NCI-H1694 (cell line): ENCODE data around the gene LDLRAP1.

Source experiments
- DNase-seq: peaks from one replicate; lab custom pipeline; 2025; lab: John Stamatoyannopoulos, UW

Gene LDLRAP1

DNA sequence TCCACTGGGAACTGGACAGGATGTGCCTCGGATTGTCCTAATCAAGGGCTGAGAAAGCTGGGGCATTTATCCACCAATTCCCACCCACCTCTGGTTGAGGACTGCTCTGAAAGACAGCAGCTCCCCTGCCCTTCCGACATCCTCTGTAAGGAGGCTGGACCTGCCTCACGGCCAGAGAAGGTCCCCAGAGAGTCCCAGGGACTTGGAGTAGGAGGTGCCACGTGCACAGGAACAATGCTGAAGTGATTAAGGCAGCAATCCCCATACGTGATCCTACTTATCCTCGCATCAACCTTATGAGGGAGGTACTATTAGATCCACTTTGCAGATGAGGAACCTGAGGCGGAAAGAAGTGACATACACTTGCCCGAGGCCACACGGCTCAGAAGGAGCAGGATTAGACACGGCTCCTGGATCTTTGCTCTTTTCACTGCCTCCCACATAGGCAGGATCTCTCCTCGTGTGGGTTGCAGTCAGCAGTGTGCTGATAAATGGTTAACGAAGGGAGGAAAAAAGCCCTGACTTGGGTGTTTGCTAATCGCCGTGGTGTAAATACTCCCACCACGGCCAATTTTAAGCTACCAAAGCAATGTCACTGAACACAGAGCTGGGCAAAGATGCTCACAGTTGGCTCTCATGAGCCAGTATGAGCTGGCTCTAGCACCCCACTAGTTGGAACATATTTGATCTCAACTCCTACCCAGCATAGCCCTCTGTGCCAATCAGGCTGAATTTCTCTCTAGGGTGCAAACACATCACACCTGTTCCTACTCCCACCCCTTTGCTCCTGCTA, 18.6 kb upstream of the LDLRAP1 start:
- DNase-seq, result no peak

DNA sequence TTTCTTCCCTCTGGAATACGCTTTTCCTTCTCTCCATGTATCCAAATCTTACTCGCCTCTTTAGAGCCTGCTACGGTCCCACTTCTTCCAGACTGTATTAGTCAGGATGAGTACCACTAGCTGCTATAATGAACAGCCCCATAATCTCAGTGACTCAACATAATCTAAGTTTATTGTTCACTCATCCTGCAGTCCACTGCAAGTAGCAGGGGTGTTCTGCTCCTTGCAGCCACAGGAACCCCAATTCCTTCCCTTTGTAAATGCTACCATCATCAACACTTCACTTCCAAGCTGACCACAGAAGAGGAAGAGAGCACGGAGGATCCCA, 18.1 kb upstream of the LDLRAP1 start:
- DNase-seq, result no peak

DNA sequence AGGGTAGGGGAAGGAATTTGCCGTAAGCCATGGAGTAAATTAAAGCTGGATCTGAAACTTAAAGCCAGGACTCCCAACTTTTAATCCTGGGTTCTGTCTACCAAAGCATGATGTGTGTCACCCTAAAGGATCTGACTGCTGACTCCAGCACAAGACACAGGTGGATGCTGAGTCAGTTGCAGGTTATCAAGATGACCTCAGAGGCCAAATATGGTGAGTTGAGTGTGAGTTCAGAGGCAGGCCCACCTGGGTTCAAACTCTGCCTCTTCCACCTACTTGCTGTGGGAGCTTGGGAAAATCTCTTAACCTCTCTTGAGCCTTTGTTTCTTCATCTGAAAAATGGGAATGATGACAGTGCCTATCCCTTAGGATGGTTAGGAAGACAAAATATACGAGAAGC, 16.7 kb upstream of the LDLRAP1 start:
- no peak for DNase-seq

DNA sequence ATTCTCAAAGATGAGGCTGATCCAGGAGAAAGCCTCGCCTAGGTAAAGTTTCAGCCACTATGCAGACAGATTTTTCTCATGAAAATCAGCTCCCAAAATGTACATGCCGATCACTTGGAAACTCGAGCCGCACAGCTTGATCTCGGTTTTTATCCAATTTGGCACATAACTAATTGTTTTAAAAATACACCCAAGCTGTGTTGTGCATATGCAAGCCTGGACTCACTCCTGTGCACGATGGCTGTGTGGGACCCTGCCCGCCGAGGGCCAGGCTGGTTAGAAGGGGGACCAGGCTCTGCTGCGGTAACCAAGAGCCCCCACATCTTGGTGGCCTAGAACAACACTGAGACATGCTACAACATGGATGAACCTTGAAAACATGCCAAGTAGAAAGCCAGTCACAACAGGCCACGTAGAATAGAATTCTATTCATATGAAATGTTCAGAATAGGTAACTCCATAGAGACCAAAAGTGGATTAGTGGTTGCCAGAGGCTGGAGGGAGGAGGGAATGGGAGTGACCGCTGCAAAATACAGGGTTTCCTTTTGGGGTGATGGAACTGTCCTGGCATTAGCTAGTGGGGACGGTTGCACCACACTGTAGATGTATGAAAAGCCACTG, 16.1 kb upstream of the LDLRAP1 start:
- peak; percentile 26 for DNase-seq

DNA sequence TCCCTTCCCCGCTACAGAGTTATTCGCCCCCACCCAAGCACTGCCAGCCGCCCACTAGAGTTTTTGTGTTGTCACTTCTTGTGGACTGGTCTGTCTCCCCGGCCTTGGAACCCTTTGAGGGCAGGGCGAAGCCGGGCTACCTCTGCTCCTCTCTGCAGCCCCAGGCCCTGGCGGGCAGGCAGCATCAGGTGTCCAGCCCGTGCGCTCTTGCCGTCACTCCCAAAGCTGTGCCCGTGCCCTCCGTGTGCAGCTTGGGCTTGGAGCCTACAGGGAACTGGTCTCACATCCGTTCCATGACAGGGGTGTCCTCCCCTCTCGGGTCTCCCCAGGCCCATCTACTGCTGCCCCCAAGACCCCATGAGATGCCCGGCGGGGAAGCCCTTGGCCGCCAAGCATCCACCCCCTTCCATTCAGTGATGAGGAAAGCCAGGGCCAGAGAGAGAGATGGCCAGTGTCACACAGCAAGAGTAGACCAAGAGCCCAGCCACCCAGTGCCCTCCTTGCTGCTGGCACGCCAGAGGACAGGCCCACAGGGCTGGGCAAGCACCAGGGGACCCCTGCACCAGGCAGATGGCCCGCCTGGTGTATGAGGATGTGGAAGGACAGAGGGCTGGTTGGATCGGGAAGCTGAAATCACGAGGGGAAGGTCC, 15.3 kb upstream of the LDLRAP1 start:
- DNase-seq, result no peak

DNA sequence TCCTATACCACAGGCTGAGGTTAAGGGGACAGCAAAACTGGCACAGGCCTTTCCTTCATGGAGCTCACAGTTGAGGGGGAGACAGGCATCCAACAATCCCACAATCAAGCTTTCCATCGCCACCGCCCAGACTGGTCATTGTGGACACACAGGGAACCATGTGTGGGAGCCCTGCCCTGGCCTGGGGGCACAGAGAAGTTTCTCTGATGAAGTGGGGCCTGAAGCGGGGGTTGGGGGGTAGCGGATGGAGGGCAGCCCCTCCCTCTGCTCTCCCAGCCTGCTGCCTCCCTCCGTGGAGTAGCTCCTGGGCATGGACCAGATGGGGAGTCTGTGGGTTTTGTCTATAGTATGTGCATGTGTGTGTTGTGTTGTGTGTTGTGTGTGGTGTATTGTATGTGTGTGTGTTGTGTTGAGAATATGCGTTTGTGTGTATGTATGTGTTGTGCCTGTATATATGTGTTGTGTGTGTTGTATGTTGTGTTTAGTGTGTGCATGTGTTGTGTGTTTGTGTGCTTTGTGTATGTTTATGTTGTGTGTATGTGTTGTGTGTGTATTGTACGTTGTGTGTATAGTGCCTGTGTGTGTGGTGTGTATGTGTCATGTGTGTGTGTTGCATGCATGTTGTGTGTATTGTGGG, 14.4 kb upstream of the LDLRAP1 start:
- DNase-seq, result no peak

DNA sequence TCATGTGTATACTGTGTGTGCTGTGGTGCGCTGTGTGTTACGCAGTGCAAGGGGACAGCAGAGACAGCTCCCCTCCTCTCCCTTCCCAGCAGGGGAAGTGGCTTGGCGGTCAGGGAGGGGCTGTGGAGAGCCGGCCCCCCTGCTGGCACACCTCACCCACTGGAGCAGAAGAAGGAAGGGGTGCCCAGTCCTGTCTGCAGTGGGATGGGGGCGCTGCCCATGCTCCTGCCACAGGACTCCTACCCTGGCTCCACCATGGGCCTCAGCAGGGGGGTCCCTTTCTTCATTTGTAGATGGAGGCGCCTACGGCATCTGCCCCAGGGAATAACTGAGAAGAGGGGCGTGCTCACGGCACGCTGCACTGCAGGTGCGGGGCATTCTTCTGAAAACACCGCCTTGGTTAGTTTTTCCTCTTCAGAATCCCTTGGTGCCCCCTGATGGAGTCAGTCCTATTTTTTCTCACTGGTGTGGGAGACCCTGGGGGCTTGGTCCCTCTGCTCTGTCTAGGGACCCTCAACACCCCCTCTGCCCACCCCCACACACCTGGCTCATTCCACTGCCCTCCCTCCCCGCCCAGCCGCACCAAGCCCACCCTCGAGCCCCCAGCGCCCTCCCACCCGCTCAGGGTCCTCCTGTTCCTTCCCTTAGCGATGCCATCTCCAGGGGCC, 13.8 kb upstream of the LDLRAP1 start:
- DNase-seq, result no peak

DNA sequence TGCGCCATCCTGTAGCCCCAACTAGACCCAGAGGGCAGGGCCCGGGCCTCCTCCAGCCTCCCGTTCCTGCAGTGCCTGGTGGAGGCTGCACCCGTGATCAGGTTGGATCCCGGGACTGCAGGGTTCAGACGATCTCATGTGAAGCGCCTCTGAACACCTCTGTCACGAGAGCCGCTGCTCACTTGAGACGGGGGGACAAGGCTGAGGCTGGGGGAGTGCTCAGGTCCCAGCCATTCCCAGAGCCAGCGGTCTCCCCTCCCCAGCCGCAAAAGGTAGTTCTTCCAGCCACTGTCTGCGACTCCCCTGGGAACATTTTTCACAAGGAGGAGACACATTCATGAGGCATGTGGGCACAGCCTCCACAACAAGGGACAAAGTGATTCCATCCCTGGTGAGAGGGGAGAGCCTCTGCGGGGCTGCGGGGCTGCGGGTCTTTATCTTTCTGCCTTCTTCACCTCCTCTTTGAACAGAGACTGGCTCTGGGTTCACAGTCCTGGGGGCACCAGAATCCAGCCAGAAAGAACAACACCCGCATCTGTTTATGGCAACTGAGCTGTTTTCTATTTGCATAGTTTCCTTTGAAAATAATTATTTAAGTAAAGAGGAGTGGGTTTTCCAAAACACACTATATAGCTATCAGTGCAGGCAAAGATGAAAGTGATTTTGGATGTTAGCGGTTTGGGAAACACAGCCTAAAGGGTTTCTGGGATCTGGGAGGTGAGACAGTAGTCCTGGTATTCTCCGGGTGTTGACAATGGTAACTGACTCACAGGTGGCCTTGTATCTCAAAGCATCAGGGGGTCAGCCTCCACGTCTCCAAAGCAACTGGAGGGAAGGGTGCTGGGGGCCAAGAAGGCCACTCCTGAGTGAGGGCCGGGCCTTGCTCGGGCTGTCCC, 13.0 kb upstream of the LDLRAP1 start:
- DNase-seq, result no peak

DNA sequence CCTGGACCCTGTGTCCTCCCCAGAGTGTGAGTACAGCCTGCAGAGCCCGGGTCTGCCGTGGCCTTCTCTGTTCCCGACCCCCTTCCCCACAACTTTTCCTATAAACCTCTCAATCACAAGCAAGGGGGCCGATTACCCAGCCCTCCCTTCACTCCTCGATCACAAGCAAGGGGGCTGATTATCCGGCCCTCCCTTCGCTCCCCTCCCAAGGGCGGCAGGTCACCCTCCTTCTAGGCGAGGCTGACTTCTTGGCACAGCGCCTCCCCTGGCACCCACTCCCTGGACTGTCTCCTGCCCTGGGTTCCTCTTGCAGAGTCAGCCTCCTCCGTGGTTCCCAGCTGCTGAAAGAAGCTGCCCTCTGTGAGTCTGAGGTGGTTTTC, 12.3 kb upstream of the LDLRAP1 start:
- DNase-seq, result no peak

DNA sequence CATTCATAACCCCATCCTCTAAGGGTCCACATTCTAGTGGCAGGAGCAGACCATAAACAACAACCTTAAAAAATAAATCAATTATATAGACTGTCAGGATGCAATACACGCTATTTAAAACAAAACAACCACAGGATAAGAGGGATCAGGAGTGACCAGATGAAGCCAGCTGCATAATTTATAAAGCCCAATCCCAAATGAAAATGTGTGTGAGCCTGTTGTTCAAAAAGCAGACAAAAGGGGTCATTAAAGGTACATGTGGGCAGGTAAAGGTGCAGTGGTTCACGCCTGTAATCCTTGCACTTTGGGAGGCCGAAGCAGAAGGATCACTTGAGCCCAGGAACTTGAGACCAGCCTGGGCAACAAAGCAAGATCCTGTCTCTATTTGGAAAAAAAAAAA, 10.4 kb upstream of the LDLRAP1 start:
- no peak for DNase-seq

DNA sequence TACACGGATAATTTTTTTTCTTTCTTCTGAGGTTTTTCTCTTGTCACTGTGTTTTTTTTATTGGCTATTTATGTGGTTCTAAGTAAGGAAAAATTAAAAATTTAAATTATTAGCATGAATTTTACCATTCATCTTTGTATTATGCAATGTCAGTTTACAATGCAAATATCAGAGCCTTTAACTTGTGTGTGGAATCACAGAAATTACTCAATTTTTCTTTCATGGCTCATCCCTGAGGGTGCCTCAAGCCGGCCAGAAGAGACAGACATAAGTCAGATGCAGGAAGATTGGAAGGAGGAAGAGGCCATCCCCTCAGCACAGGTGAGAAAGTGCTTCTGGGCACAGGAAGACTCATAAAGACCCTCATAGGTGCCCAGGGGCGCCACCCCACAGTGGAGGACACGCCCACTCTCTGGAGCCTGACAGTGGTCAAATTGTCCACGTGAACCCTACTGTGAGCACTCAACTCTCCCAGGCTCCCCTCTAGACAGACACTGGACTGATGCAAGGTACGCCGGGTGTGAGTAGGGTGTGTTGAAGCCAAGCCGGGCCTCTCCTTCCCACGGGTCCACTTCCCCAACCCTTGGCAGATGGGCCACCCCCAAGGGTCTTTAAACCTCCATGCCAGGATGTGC, 9.5 kb upstream of the LDLRAP1 start:
- DNase-seq, result no peak

DNA sequence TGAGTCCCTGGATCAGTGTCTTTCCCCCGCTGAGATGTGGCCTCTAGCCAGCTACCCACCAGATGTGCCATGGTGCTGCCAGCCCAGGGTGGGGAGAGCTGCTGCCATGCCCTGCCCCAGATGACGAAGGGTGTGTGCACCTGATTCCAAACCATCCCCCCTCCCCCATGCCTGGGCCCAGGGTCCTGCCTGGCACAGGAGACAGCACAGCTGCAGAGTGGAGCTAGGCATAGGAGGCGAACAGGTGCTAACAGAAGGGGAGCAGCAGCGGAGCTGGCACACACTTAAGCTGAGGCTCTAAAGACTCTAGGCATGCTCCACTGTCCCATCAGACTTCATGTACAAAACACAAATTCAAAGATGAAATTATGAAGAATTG, 9.0 kb upstream of the LDLRAP1 start:
- peak; percentile 74 for DNase-seq

DNA sequence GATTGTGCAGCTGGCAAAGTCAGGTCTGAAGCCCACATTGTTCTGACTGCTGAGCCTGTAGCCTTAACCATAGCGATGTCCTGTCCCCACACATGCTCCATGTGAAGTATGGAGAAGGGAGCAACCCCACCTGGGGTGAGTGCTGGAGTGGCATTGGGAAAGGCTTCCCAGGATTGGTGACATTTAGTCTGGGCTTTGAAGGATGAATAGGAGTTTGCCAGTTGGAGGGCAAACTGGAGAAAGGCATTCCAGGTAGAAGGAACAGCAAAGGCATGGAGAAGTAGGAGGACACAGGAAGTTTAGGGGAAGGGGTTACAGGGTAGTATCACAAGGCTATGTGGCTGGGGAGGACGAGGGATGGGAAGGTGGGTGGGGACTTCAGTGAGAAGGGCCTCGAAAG, 7.3 kb upstream of the LDLRAP1 start:
- DNase-seq, result no peak

DNA sequence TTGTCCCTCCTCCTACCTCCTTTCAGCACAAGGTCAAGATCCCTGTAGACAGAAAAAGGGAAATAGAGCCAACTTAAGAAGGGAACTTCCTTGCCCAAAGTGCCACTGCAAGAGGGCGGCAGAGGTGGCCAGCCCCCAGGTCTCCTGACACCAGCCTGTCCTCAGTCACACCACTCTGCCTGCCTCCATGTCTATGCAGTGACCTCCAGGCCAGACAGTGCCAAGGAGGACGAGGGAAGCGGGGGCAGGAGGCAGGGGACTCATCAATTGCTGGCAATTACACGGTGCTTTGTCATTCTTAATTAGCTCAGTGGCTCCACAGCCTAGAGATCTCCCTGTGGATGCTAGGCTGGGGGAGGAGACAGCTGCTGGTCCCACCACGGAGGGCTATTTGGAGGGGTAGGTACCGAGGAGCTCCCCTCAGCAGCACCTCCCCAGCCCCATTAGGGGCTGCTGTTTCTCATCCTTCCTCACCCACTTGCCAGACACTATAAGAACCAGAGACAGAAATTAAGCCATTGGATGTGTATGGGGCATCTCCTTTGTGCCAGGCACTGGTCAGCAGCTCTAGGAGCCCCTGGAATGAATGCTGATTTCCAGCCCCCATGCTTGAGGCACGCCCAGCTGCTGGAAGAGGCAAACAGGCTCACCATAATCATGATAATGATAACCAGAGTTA, 6.1 kb upstream of the LDLRAP1 start:
- DNase-seq, result no peak

DNA sequence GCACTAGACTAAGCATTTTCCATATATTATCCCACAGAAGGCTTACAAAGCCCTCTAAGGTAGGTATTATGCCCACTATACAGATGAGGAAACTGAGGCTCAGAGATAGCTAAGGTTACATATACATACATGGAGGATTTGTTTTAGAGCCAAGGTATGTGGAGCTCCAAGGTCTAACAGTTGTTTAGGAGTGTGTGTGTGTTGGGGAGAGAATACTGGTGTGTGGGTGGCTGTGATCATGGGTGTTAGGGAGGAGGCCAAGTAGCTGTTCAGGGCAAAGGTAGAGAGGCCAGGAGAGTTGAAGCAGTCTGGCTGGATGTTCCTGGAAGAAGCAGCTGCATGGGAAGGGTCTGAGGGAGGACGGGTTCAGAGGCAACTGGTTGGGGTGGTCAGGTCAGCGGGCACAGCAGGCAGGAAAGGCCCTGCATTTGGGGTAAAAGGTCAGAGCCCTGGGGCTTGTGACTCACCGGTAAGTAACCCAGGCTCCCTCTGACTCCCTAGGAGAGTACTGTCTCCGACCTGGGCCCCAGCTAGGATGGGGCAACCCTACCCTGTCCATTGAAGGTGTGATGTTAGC, 5.1 kb upstream of the LDLRAP1 start:
- DNase-seq, result no peak

DNA sequence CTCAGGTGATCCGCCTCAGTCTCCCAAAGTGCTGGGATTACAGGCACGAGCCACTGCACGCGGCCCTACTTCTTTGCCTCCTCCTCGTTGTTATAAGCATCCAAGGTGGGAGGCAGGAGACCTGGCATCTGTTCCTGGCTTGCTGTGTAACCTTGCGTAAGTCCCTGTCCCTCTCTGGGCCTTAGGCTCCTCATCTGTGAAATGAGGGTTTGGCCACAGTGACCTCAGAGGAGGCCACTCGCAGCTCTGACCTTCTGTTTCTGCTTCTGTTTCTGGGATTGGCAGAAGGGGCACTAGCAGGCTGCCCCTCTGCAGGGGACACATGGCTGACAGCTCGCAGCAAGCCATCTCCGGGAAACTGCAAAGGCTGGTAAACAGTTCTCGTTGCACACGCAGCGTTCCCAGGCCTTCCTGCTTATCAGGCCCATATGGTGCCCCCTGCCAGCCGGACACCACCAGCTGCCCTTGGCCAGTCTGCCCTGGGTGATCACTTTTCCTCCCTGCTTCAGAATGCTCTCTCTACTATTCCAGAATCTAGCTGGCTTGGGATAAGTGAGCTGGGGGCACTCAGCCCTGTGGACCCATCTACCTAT, 2.6 kb upstream of the LDLRAP1 start:
- DNase-seq, result no peak

DNA sequence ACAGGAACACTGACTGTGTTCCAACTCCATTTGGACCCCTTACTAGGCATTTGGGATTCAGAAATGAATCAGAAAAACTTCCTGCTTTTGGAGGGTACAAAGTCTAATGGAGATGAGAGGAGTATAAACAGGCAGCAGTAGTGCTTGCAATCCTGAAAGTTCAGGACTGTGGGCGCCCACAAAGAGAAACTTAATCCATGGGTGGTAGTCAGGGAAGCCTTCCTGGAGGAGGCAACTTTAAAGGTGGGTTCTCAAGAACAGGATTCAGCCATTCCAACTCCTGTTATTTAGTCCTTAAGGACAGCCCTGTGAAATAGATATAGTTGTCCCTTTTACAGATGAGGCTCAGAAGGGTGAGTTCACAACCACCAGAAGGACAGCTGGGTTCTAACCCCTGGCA, 2.0 kb upstream of the LDLRAP1 start:
- DNase-seq, result no peak

DNA sequence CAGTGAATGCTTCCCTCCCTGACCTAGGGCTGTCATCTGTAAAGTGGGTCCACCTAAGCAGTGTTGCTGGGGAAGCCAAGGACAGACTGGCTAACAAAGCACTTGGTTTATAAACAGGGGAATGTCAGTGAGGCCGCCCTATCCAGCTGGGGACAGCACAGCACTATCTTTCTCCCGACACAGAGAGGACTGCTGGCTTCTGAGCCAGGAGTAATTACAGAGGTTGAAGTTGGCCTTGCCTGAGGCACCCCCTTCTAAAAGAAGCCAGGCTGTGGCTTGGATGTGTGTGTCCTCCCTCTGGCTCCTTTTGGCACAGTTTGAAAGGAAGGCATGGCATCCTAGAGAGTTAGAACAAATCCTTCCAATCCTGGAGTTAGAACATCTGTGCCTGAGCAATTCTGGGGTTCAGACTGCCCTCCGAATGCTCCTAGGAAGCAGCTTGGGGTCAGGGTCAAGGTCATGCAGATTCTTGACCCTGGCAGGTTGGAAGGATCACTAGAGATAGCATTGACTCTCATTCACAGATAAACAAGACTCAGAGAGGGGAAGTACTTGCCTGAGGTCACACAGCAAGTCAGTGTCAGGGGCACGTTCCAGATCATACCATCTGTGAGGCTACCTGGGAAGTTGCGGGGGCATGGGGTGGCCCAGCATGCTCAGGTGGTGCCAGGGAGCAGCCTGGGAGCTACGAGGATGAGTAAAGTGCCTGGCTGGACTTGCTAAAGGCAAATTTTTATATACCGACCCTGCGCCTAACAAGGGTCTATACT, 1.3 kb upstream of the LDLRAP1 start:
- DNase-seq, result no peak

DNA sequence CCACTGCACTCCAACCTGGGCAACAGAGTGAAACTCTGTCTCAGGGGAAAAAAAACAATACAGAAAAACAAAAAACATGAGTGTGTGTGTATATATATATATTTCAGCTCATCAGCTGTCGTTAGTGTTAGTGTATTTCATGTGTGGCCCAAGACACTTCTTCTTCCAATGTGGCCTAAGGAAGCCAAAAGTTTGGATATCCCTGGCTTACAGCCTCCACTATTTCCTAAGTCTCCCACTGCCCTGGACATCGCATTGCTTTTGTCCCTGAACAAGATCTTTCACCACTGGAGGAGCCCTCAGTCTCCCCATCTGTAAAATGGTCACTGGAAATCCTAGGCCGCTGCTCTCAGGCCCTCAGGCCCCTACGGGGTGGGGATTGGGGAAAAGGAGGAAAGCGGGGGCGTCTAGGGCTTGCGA, 391 bp upstream of the LDLRAP1 start:
- DNase-seq, result no peak
